ENCODE data around the gene FBN1.

Gene FBN1

GRCh38 chr15:48590723-48591122 is 54.8 kb downstream of the FBN1 start:
- Histone ChIP-seq H3K4me1 (peaks cover 11% of the 10 kb centered on the region), H3K36me3 (no peaks in the 10 kb centered on the region), H3K4me2 (no peak overlapping the region), H3K9me3 (no peaks in the 10 kb centered on the region), H3K27ac (no peak overlapping the region), H3K4me3 (no peak overlapping the region), H3K27me3 (no peaks in the 10 kb centered on the region), H3K9ac (no peak overlapping the region), H4K20me1 (no peaks in the 10 kb centered on the region)
- TF ChIP-seq Cebpa-rat (IDR thresholded peaks at IDR 0.05) = no peak

GRCh38 chr15:48584812-48585563 is 60.5 kb downstream of the FBN1 start:
- Histone ChIP-seq H3K27ac (no peak overlapping the region), H4K20me1 (no peaks in the 10 kb centered on the region), H3K36me3 (no peaks in the 10 kb centered on the region), H3K27me3 (no peaks in the 10 kb centered on the region), H3K9me3 (no peaks in the 10 kb centered on the region), H3K9ac (no peak overlapping the region), H3K4me2 (no peak overlapping the region), H3K4me1 (no peaks in the 10 kb centered on the region), H3K4me3 (no peak overlapping the region)
- no peak for TF ChIP-seq Cebpa-rat (IDR thresholded peaks at IDR 0.05)

GRCh38 chr15:48584090-48584811 is 61.3 kb downstream of the FBN1 start:
- Histone ChIP-seq H3K4me1 (no peaks in the 10 kb centered on the region), H3K27me3 (no peaks in the 10 kb centered on the region), H3K9me3 (no peaks in the 10 kb centered on the region), H3K27ac (no peak overlapping the region), H4K20me1 (no peaks in the 10 kb centered on the region), H3K9ac (no peak overlapping the region), H3K4me2 (no peak overlapping the region), H3K36me3 (no peaks in the 10 kb centered on the region), H3K4me3 (no peak overlapping the region)
- TF ChIP-seq Cebpa-rat (IDR thresholded peaks at IDR 0.05) = no peak

- H3K4me2 ChIP-seq = no peak overlapping the region
- no peaks in the 10 kb centered on the region for H3K36me3 ChIP-seq
- no peaks in the 10 kb centered on the region for H3K27me3 ChIP-seq
- H3K4me1 ChIP-seq = no peaks in the 10 kb centered on the region
- TF ChIP-seq Cebpa-rat (IDR thresholded peaks at IDR 0.05) = no peak
- H3K9ac ChIP-seq = no peak overlapping the region
- no peaks in the 10 kb centered on the region for H3K9me3 ChIP-seq
- no peak overlapping the region for H3K27ac ChIP-seq
- H3K4me3 ChIP-seq = no peak overlapping the region
- H4K20me1 ChIP-seq = no peaks in the 10 kb centered on the region
These were observed 62.9 kb downstream of the FBN1 start for GRCh38 chr15:48582452-48583247.

- no peak for TF ChIP-seq Cebpa-rat (IDR thresholded peaks at IDR 0.05)
- H3K27ac ChIP-seq = no peak overlapping the region
- H3K4me2 ChIP-seq = no peak overlapping the region
- no peaks in the 10 kb centered on the region for H3K9me3 ChIP-seq
- no peak overlapping the region for H3K4me3 ChIP-seq
- no peaks in the 10 kb centered on the region for H3K4me1 ChIP-seq
- no peaks in the 10 kb centered on the region for H4K20me1 ChIP-seq
- no peaks in the 10 kb centered on the region for H3K36me3 ChIP-seq
- no peaks in the 10 kb centered on the region for H3K27me3 ChIP-seq
- no peak overlapping the region for H3K9ac ChIP-seq
These were observed 64.3 kb downstream of the FBN1 start for GRCh38 chr15:48581219-48581618.

- H3K36me3 ChIP-seq = no peaks in the 10 kb centered on the region
- no peak overlapping the region for H3K27ac ChIP-seq
- no peak overlapping the region for H3K4me2 ChIP-seq
- no peaks in the 10 kb centered on the region for H4K20me1 ChIP-seq
- no peak overlapping the region for H3K4me3 ChIP-seq
- no peaks in the 10 kb centered on the region for H3K9me3 ChIP-seq
- no peaks in the 10 kb centered on the region for H3K27me3 ChIP-seq
- H3K9ac ChIP-seq = no peak overlapping the region
- TF ChIP-seq Cebpa-rat (IDR thresholded peaks at IDR 0.05) = no peak
- H3K4me1 ChIP-seq = no peaks in the 10 kb centered on the region
These were observed 64.8 kb downstream of the FBN1 start for GRCh38 chr15:48580736-48581135.

- Histone ChIP-seq H3K4me1 (no peaks in the 10 kb centered on the region), H3K9ac (no peak overlapping the region), H4K20me1 (no peaks in the 10 kb centered on the region), H3K36me3 (no peaks in the 10 kb centered on the region), H3K9me3 (no peaks in the 10 kb centered on the region), H3K27me3 (no peaks in the 10 kb centered on the region), H3K4me3 (no peak overlapping the region), H3K4me2 (no peak overlapping the region), H3K27ac (no peak overlapping the region)
- TF ChIP-seq Cebpa-rat (IDR thresholded peaks at IDR 0.05) = no peak
These were observed 65.4 kb downstream of the FBN1 start for GRCh38 chr15:48579945-48580671.

GRCh38 chr15:48578965-48579364 is 66.5 kb downstream of the FBN1 start:
- Histone ChIP-seq H3K27ac (no peak overlapping the region), H3K9ac (no peak overlapping the region), H3K4me3 (no peak overlapping the region), H3K4me1 (no peaks in the 10 kb centered on the region), H3K9me3 (no peaks in the 10 kb centered on the region), H3K4me2 (no peak overlapping the region), H3K27me3 (no peaks in the 10 kb centered on the region), H4K20me1 (no peaks in the 10 kb centered on the region), H3K36me3 (no peaks in the 10 kb centered on the region)
- no peak for TF ChIP-seq Cebpa-rat (IDR thresholded peaks at IDR 0.05)

GRCh38 chr15:48577469-48577868 is 68.0 kb downstream of the FBN1 start:
- no peaks in the 10 kb centered on the region for H4K20me1 ChIP-seq
- no peaks in the 10 kb centered on the region for H3K4me1 ChIP-seq
- no peaks in the 10 kb centered on the region for H3K9me3 ChIP-seq

More at GRCh38 chr15:48577469-48577868, 68.0 kb downstream of the FBN1 start:
- Histone ChIP-seq H3K27me3 (no peaks in the 10 kb centered on the region), H3K36me3 (no peaks in the 10 kb centered on the region), H3K4me3 (no peak overlapping the region), H3K4me2 (no peak overlapping the region), H3K9ac (no peak overlapping the region), H3K27ac (no peak overlapping the region)
- no peak for TF ChIP-seq Cebpa-rat (IDR thresholded peaks at IDR 0.05)

Data from BLaER1 (cell line).